GM18511 (cell line): ENCODE data around the gene MAPK8IP2.

Experiments
- ATAC-seq: cut with Tn5 transposase; IDR thresholded peaks from one replicate; pipeline ENCODE4 v1.9.1; 2021; ENCODE audit warnings: mild to moderate bottlenecking, moderate library complexity; ENCODE audit not compliant: unreplicated experiment

The MAPK8IP2 gene

GRCh38 chr22:50600538-50600937 lies at the start of gene MAPK8IP2:
MAPK8IP2 (plus strand) TSS chr22:50600793; CDS start chr22:50600819, 26 bp downstream.
- ATAC-seq: no peak

- ATAC-seq: no peak
These were observed 49.3 kb upstream of the MAPK8IP2 start for GRCh38 chr22:50551160-50551752.

- ATAC-seq: no peak
These were observed 47.3 kb upstream of the MAPK8IP2 start for GRCh38 chr22:50553310-50553709.

- ATAC-seq: no peak
These were observed 43.9 kb upstream of the MAPK8IP2 start for GRCh38 chr22:50556703-50557102.

- ATAC-seq: no peak
These were observed 40.6 kb upstream of the MAPK8IP2 start for GRCh38 chr22:50560034-50560433.

- no peak for ATAC-seq
These were observed 38.9 kb upstream of the MAPK8IP2 start for GRCh38 chr22:50561401-50562358.

- peak; percentile 97 for ATAC-seq
These were observed 37.8 kb upstream of the MAPK8IP2 start, which contains the start of gene SYCE3 for GRCh38 chr22:50562523-50563412. SYCE3 (minus strand) TSS chr22:50562919; CDS start chr22:50556405, 6,514 bp downstream.

GRCh38 chr22:50563413-50564160 lies 37.0 kb upstream of the MAPK8IP2 start:
- no peak for ATAC-seq

GRCh38 chr22:50564289-50564688 lies 36.3 kb upstream of the MAPK8IP2 start:
- no peak for ATAC-seq

- no peak for ATAC-seq
These were observed 32.8 kb upstream of the MAPK8IP2 start for GRCh38 chr22:50567721-50568252.

- ATAC-seq: no peak
These were observed 32.0 kb upstream of the MAPK8IP2 start for GRCh38 chr22:50568626-50569025.

GRCh38 chr22:50569041-50569459 lies 31.5 kb upstream of the MAPK8IP2 start:
- ATAC-seq: no peak

- no peak for ATAC-seq
These were observed 30.6 kb upstream of the MAPK8IP2 start for GRCh38 chr22:50569896-50570535.

- no peak for ATAC-seq
These were observed 29.7 kb upstream of the MAPK8IP2 start for GRCh38 chr22:50570861-50571260.

- ATAC-seq: no peak
These were observed 29.1 kb upstream of the MAPK8IP2 start for GRCh38 chr22:50571264-50572175.

- no peak for ATAC-seq
These were observed 27.6 kb upstream of the MAPK8IP2 start for GRCh38 chr22:50572965-50573364.

- no peak for ATAC-seq
These were observed 26.9 kb upstream of the MAPK8IP2 start for GRCh38 chr22:50573491-50574382.
